ENCODE results near the gene KCNMA1.
"Not testable (repeated sequence)": the region's sequence is repeated elsewhere in the genome, so short reads cannot be mapped to it uniquely, and the experiment has no call there.

Gene KCNMA1

GRCh38 chr10:77387701-77388100, 249.9 kb downstream of the KCNMA1 start:
- in situ Hi-C loops (cut with HindIII; ENCODE audit: low sequenced_read_pairs), result not testable (repeated sequence)

- in situ Hi-C loops (cut with HindIII; ENCODE audit: low sequenced_read_pairs), result no loop called here
Observed at GRCh38 chr10:77387247-77387646, 250.4 kb downstream of the KCNMA1 start.

- in situ Hi-C loops (cut with HindIII; ENCODE audit: low sequenced_read_pairs), result no loop called here
Observed at GRCh38 chr10:77386838-77387237, 250.8 kb downstream of the KCNMA1 start.

- in situ Hi-C loops (cut with HindIII; ENCODE audit: low sequenced_read_pairs), result no loop called here
Observed at GRCh38 chr10:77386365-77386764, 251.2 kb downstream of the KCNMA1 start.

- in situ Hi-C loops (cut with HindIII; ENCODE audit: low sequenced_read_pairs), result no loop called here
Observed at GRCh38 chr10:77385315-77385714, 252.3 kb downstream of the KCNMA1 start.

GRCh38 chr10:77383861-77384553, 253.6 kb downstream of the KCNMA1 start:
- in situ Hi-C loops (cut with HindIII; ENCODE audit: low sequenced_read_pairs), result no loop called here

GRCh38 chr10:77381750-77382149, 255.9 kb downstream of the KCNMA1 start:
- in situ Hi-C loops (cut with HindIII; ENCODE audit: low sequenced_read_pairs), result no loop called here

GRCh38 chr10:77380723-77381122, 256.9 kb downstream of the KCNMA1 start:
- in situ Hi-C loops (cut with HindIII; ENCODE audit: low sequenced_read_pairs), result no loop called here

- in situ Hi-C loops (cut with HindIII; ENCODE audit: low sequenced_read_pairs), result no loop called here
Observed at GRCh38 chr10:77380191-77380590, 257.4 kb downstream of the KCNMA1 start.

- in situ Hi-C loops (cut with HindIII; ENCODE audit: low sequenced_read_pairs), result no loop called here
Observed at GRCh38 chr10:77378366-77379349, 258.9 kb downstream of the KCNMA1 start.

- in situ Hi-C loops (cut with HindIII; ENCODE audit: low sequenced_read_pairs), result no loop called here
Observed at GRCh38 chr10:77377678-77378352, 259.8 kb downstream of the KCNMA1 start.

- in situ Hi-C loops (cut with HindIII; ENCODE audit: low sequenced_read_pairs), result no loop called here
Observed at GRCh38 chr10:77377034-77377433, 260.6 kb downstream of the KCNMA1 start.

- in situ Hi-C loops (cut with HindIII; ENCODE audit: low sequenced_read_pairs), result no loop called here
Observed at GRCh38 chr10:77374189-77374656, 263.4 kb downstream of the KCNMA1 start.

- in situ Hi-C loops (cut with HindIII; ENCODE audit: low sequenced_read_pairs), result no loop called here
Observed at GRCh38 chr10:77371848-77372799, 265.5 kb downstream of the KCNMA1 start.

GRCh38 chr10:77371421-77371820, 266.2 kb downstream of the KCNMA1 start:
- in situ Hi-C loops (cut with HindIII; ENCODE audit: low sequenced_read_pairs), result no loop called here

GRCh38 chr10:77368006-77368405, 269.6 kb downstream of the KCNMA1 start:
- in situ Hi-C loops (cut with HindIII; ENCODE audit: low sequenced_read_pairs), result no loop called here

GRCh38 chr10:77363210-77363609, 274.4 kb downstream of the KCNMA1 start:
- in situ Hi-C loops (cut with HindIII; ENCODE audit: low sequenced_read_pairs), result no loop called here

- in situ Hi-C loops (cut with HindIII; ENCODE audit: low sequenced_read_pairs), result no loop called here
Observed at GRCh38 chr10:77361831-77362230, 275.8 kb downstream of the KCNMA1 start.

GRCh38 chr10:77361426-77361825, 276.2 kb downstream of the KCNMA1 start:
- in situ Hi-C loops (cut with HindIII; ENCODE audit: low sequenced_read_pairs), result no loop called here

GRCh38 chr10:77360835-77361234, 276.8 kb downstream of the KCNMA1 start:
- in situ Hi-C loops (cut with HindIII; ENCODE audit: low sequenced_read_pairs), result no loop called here
